ENCODE results near the gene RER1.

- TF ChIP-seq GATA3 (IDR thresholded peaks at IDR 0.05; ENCODE audit: low read depth, low read length), result no peak
- no peak for TF ChIP-seq GATA2 (IDR thresholded peaks at IDR 0.05; ENCODE audit: low read depth, low read length)
Measured at GRCh38 chr1:2413495-2414296, 22.1 kb downstream of the RER1 start.

All from SH-SY5Y (cell line).